ENCODE data around the gene KPNB1. TPM values are rescaled to one million over a fixed set of nuclear protein-coding genes. Genes with fewer than 3 reads are reported as not detected.

The KPNB1 gene
- polyA plus RNA-seq, 1 donor, result 144 TPM

- DNase-seq, result peak; percentile 23
Measured at GRCh38 chr17:47733047-47733673, 83.4 kb downstream of the KPNB1 start, which contains the start of gene TBX21. TSS of gene TBX21 (plus strand) at chr17:47733236. CDS start at chr17:47733455, 219 bp downstream.

GRCh38 chr17:47733674-47734410 lies 84.1 kb downstream of the KPNB1 start:
- DNase-seq, result no peak

GRCh38 chr17:47735139-47735464 lies 85.4 kb downstream of the KPNB1 start:
- no peak for DNase-seq

Other genes starting within 250 kb of the KPNB1 start
- gene NPEPPS, start 118.8 kb upstream of the KPNB1 start, polyA plus RNA-seq (ENCODE audit: insufficient read length), result 154 TPM
- 38.6 TPM for gene TBKBP1, start 44.2 kb downstream of the KPNB1 start, polyA plus RNA-seq (ENCODE audit: insufficient read length)
- 0.15 TPM for gene TBX21, start 83.3 kb downstream of the KPNB1 start, polyA plus RNA-seq (ENCODE audit: insufficient read length)
- 16.1 TPM for gene OSBPL7, start 171.9 kb downstream of the KPNB1 start, polyA plus RNA-seq (ENCODE audit: insufficient read length)
- 68.7 TPM for gene MRPL10, start 181.6 kb downstream of the KPNB1 start, polyA plus RNA-seq (ENCODE audit: insufficient read length)
- gene LRRC46, start 181.8 kb downstream of the KPNB1 start, polyA plus RNA-seq (ENCODE audit: insufficient read length), result 1.5 TPM
- gene SCRN2, start 191.4 kb downstream of the KPNB1 start, polyA plus RNA-seq (ENCODE audit: insufficient read length), result 26.5 TPM
- 0.93 TPM for gene SP6, start 201.2 kb downstream of the KPNB1 start, polyA plus RNA-seq (ENCODE audit: insufficient read length)
- 19.0 TPM for gene SP2, start 246.3 kb downstream of the KPNB1 start, polyA plus RNA-seq (ENCODE audit: insufficient read length)